HG03354 (cell line): ENCODE data around the gene PHF21B.
A peak's percentile ranks its signal among the peaks of the same experiment; 100 is the strongest.

Experiments used
- ATAC-seq: cut with Tn5 transposase; IDR thresholded peaks from one replicate; pipeline ENCODE4 v1.9.1; 2021; ENCODE audit warnings: mild to moderate bottlenecking; ENCODE audit not compliant: unreplicated experiment, poor library complexity, severe bottlenecking

Gene PHF21B

GRCh38 chr22:44994399-44995104, 15.3 kb downstream of the PHF21B start:
- ATAC-seq: no peak

- ATAC-seq: no peak
Observed at GRCh38 chr22:44992166-44992565, 17.6 kb downstream of the PHF21B start.

- ATAC-seq: no peak
Observed at GRCh38 chr22:44991218-44991617, 18.6 kb downstream of the PHF21B start.

- no peak for ATAC-seq
Observed at GRCh38 chr22:44990810-44991209, 19.0 kb downstream of the PHF21B start.

DNA sequence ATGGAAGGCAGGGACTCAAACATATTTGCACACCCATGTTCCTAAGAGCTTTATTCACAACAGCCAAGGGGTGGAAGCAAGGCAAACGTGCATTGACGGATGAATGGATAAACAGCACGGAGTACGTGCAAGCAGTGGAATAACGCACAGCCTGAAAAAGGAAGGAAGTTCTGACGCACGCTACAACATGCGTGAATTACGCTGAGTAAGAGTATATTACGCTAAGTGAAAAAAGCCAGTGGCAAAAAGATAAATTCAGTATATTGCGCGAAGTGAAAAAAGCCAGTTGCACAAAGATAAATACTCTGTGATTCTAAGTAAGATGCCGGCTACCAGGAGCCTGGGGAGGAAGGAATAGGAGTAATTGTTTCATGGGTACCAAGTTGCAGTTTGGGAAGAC, 19.5 kb downstream of the PHF21B start:
- ATAC-seq: no peak

DNA sequence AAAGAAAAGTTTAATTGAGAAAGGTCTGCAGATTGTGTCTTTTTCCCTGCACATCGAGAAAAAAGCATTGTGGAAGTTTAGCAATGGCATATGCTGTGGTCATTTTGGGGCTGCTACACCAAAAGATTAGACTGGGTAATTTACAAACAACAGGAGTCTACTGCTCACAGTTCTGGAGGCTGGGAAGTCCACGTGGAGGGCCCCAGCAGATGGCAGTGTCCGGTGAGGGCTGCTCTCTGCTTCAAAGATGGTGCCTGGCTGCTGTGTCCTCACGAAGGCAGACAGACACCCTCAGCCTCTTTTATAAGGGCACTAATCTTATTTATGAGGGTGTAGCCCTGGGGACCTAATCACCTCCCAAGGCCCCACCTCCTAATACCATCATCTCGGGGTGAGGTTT, 21.1 kb downstream of the PHF21B start:
- ATAC-seq: no peak

GRCh38 chr22:44986926-44987325, 22.9 kb downstream of the PHF21B start:
- no peak for ATAC-seq

DNA sequence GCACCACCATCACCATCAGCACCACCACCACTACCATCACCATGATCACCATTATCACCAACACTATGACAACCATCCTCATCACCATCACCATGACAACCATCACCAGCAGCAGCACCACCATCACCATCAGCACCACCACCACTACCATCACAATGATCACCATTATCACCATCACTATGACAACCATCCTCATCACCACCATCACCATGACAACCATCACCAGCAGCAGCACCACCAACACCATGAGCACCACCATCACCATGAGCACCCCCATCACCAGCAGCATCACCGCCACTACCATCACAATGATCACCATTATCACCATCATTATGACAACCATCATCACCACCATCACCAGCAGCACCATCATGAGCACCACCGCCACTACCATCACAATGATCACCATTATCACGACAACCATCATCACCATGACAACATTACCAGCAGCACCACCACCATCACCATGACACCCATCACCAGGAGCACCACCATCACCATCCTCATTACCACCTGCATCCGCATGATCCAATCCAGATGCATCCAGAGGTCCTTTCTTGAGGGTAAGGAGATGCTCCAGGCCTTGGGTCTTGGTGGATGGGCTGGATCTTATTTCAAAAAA, 23.8 kb downstream of the PHF21B start:
- ATAC-seq: no peak

- no peak for ATAC-seq
Observed at GRCh38 chr22:44983878-44984482, 25.8 kb downstream of the PHF21B start.

DNA sequence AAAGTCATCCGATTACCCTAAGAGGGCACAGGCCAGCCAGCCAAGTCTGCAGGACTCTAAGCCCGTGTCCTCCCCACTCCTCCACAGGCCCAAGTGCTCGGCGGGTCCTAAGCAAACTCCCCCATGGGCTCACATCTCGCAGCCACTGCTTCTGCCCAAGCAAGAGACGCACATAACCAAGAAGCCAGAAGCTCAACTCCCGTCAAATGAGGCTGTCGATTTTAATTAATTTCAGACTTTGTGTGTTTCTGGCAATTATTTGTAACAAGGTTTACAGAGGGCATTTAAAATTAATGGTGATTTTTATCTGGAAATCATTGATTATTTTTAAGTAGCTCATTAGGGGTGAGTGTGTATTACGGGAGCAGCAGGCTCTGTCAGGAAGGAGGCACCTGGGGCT, 27.4 kb downstream of the PHF21B start:
- no peak for ATAC-seq

- ATAC-seq: no peak
Observed at GRCh38 chr22:44981857-44982256, 27.9 kb downstream of the PHF21B start.

DNA sequence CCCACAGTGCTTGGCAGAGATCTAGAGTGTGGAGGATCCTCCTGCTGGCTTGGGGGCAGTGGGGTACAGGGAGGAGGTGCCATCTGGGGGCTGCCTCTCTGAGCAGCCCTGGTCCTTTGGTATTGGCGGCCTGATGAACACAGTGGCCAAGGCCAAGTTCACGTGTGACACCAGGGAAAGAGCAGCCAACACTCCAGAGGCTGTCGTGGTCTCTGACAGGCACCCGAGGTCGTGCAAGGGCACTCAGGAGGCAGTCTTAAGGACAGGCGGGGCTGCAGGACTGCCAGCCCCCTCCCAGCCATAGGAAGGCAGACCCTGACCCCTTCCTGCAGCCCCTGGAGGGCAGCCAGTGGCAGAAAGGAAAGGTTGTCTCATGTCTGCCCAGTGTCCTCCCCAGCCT, 30.7 kb downstream of the PHF21B start:
- no peak for ATAC-seq

DNA sequence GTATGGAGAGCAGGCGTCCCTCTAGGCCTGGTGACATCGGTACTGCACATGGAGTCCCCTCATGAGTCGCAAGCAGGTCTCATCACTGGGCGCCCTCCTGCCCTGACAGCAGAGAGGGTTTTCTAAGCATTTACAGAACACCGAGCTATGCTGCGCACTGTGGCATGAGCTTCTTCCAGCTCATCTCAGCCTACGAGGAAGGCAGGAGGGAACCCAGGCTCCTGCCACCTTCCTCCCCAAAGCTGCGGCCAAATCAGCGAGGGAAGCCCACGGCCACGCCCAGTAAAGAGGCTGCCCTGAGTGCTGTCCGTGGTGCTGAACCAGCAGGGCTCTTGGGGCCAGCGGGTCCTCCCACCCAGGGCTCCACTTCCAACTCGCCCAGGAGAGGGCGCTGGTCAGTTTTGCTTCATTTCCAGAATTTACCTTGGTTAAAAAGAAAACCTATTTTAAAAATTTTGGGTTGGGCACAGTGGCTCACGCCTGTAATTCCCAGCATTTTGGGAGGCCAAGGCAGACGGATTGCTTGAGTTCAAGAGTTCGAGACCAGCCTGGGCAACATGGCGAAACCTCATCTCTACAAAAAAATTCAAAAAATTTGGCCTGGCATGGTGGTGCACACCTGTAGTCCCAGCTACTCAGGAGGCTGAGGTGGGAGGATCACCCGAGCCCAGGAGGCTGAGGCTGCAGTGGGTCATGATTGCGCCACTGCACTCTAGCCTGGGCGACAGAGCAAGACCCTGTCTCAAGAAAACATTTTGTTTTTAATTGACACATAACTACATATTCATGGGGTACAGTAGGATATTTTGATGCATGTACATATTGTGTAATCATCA, 34.2 kb downstream of the PHF21B start:
- peak; percentile 59 for ATAC-seq

- no peak for ATAC-seq
Observed at GRCh38 chr22:44974454-44974853, 35.4 kb downstream of the PHF21B start.

GRCh38 chr22:44973829-44974228, 36.0 kb downstream of the PHF21B start:
- no peak for ATAC-seq

GRCh38 chr22:44972363-44973083, 37.3 kb downstream of the PHF21B start:
- ATAC-seq: no peak

DNA sequence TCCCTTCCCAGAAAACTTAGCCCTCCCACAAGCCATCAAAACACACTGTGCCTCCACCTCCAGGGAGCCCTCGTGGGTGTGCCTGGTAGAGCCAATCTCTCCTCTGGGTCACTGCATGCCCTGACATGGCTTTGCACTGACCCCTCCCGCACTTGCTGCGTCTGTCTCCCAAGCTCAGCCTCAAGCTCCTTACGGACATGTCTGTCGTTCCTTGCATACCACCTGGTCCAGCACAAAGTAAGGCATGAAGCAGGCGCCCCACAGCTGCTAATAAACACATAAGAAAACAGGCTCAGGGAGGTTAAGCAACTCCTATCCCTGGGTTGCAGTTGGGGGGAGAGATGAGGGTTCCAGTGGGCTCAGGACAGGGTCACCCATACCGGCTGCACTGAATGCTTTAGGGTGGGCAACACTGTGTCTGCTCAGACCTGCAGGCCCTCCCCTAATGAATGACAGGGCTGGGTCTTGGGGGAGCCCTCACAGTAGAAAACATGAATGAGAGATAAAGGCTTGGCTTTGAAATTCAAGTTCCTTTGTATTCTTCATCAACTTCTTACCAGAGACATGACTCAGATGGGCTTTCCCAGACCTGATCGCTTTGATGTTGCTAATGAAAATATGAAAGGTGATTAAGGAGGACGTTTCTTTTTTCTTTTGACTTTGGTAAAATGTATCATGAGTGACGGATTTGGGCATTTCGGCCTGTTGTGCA, 38.0 kb downstream of the PHF21B start:
- no peak for ATAC-seq

GRCh38 chr22:44970291-44970690, 39.5 kb downstream of the PHF21B start:
- no peak for ATAC-seq

GRCh38 chr22:44969817-44970216, 40.0 kb downstream of the PHF21B start:
- no peak for ATAC-seq
